ENCODE data around the gene RABGAP1L.
"Not testable (repeated sequence)": the region's sequence is repeated elsewhere in the genome, so short reads cannot be mapped to it uniquely, and the experiment has no call there.

Gene RABGAP1L

DNA sequence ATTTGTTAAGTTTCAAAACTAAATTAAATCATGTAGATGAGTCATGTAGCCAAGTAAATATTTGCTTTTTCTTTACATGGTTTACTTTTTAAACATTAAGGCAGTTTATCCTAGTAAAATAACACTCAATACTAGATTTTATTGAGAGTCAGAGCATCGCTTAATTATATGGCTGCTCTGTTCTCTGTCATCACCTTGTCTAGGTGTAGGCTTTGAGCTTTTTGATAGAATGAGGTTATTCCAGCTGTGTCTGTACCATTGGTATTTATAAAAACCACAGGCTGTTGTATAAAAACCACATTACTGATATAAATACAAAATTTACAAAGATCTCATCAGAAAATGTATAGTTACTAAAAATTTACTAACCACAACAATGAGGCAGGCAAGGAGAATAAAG, 245.9 kb downstream of the RABGAP1L start:
- Histone ChIP-seq H3K4me1 (ENCODE audit: control insufficient read depth, low read depth, low read length) (no peaks in the 10 kb centered on the region), H3K27me3 (ENCODE audit: control insufficient read depth, insufficient read depth, low read length) (no peaks in the 10 kb centered on the region), H3K27ac (ENCODE audit: low read length) (no peak overlapping the region), H3K9ac (ENCODE audit: low read length) (no peak overlapping the region), H3K36me3 (ENCODE audit: control insufficient read depth, low read depth, low read length) (no peaks in the 10 kb centered on the region), H3K4me3 (ENCODE audit: low read length) (no peak overlapping the region), H3K9me3 (ENCODE audit: control insufficient read depth, low read depth, low read length) (no peaks in the 10 kb centered on the region)

DNA sequence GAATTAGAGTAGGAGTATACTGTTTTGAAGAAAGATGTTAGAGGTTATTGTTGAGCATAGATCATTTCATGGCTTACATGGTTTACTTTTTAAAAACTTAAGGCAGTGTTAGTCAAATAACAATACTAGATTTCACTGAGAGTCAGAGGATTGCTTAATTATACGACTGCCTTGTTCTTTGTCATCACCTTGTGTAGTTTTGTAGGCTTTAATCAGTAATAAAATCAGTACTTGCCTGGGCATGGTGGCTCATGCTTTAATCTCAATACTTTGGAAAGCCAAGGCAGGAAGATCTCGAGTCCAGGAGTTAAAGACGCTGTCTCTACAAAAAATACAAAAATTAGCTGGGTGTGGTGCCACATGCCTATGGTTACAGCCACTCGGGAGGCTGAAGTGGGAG, 247.1 kb downstream of the RABGAP1L start:
- H3K36me3 ChIP-seq (ENCODE audit: control insufficient read depth, low read depth, low read length), result no peaks in the 10 kb centered on the region
- no peaks in the 10 kb centered on the region for H3K9me3 ChIP-seq (ENCODE audit: control insufficient read depth, low read depth, low read length)
- no peak overlapping the region for H3K27ac ChIP-seq (ENCODE audit: low read length)
- H3K4me1 ChIP-seq (ENCODE audit: control insufficient read depth, low read depth, low read length), result no peaks in the 10 kb centered on the region
- H3K27me3 ChIP-seq (ENCODE audit: control insufficient read depth, insufficient read depth, low read length), result no peaks in the 10 kb centered on the region
- no peak overlapping the region for H3K9ac ChIP-seq (ENCODE audit: low read length)
- no peak overlapping the region for H3K4me3 ChIP-seq (ENCODE audit: low read length)

DNA sequence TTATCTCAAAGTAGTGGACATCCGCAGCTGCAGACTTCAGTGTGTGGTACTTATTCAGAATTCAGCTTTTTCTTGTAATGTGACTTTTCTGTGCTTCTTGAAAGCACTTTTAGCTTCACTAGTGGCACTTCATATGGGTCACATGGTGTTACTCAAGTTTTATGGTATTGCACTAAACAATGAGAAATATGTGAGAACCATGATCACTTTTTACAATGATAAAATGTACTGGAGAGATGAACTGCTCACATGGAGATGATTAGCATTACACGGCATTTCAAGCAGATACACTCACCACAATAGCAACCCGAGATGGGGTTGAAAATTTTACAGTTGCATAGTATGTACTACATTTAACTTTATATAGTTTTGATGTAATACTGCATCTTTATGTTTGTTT, 248.3 kb downstream of the RABGAP1L start:
- Histone ChIP-seq H3K4me1 (ENCODE audit: control insufficient read depth, low read depth, low read length) (no peaks in the 10 kb centered on the region), H3K36me3 (ENCODE audit: control insufficient read depth, low read depth, low read length) (no peaks in the 10 kb centered on the region), H3K27me3 (ENCODE audit: control insufficient read depth, insufficient read depth, low read length) (no peaks in the 10 kb centered on the region), H3K27ac (ENCODE audit: low read length) (no peak overlapping the region), H3K4me3 (ENCODE audit: low read length) (no peak overlapping the region), H3K9ac (ENCODE audit: low read length) (no peak overlapping the region), H3K9me3 (ENCODE audit: control insufficient read depth, low read depth, low read length) (no peaks in the 10 kb centered on the region)

DNA sequence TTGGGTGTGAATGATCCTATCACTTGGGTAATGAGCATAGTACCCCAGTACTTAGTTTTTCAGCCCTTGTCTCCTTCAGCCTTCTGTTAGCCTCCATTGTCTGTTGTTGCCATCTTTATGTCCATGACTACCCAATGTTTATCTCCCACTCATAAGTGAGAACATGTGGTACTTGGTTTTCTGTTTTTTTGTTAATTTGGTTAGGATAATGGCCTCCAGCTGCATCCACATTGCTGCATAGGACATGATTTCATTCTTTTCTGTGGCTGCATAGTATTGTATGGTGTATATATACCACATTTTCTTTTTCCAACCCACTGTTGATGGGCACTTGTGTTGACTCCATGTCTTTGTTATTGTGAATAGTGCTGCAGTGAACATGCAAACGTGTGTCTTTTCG, 248.8 kb downstream of the RABGAP1L start:
- H3K9me3 ChIP-seq (ENCODE audit: control insufficient read depth, low read depth, low read length), result no peaks in the 10 kb centered on the region
- no peaks in the 10 kb centered on the region for H3K36me3 ChIP-seq (ENCODE audit: control insufficient read depth, low read depth, low read length)
- no peaks in the 10 kb centered on the region for H3K4me1 ChIP-seq (ENCODE audit: control insufficient read depth, low read depth, low read length)
- H3K27ac ChIP-seq (ENCODE audit: low read length), result no peak overlapping the region
- no peak overlapping the region for H3K9ac ChIP-seq (ENCODE audit: low read length)
- no peaks in the 10 kb centered on the region for H3K27me3 ChIP-seq (ENCODE audit: control insufficient read depth, insufficient read depth, low read length)
- no peak overlapping the region for H3K4me3 ChIP-seq (ENCODE audit: low read length)

DNA sequence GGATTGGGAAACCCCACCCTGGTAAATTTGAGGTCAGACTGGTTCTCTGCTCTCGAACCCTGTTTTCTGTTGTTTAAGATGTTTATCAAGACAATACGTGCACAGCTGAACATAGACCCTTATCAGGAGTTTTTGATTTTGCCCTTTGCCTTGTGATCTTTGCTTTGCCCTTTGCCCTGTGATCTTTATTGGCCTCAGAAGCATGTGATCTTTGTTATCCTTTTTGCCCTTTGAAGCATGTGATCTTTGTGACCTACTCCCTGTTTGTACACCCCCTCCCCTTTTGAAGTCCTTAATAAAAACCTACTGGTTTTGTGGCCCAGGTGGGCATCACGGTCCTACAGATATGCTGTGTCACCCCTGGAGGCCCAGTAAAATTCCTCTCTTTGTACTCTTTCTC, 250.5 kb downstream of the RABGAP1L start:
- not testable (repeated sequence) for H3K36me3 ChIP-seq (ENCODE audit: control insufficient read depth, low read depth, low read length); H3K9ac ChIP-seq (ENCODE audit: low read length); H3K9me3 ChIP-seq (ENCODE audit: control insufficient read depth, low read depth, low read length); H3K27ac ChIP-seq (ENCODE audit: low read length); H3K4me1 ChIP-seq (ENCODE audit: control insufficient read depth, low read depth, low read length); H3K27me3 ChIP-seq (ENCODE audit: control insufficient read depth, insufficient read depth, low read length); H3K4me3 ChIP-seq (ENCODE audit: low read length)

DNA sequence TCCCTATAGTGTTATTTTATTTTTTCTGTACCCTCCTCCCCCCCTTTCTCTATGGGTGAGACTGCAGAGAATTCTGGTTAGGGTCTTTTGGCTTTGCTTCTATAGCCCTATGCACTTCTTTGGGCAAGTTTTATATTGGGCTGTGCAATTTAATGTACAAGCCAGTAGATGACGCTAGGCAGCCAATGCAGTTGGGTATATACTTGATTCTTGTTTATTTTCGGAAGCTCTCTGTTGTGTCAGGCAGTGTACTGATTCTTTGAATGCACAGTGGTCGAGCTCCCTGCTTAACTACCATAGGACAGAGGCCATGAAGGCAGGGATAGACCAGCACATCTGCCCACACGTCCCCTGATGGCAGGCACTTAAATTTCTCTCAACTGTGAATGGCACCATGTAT, 254.3 kb downstream of the RABGAP1L start:
- H3K4me3 ChIP-seq (ENCODE audit: low read length), result no peak overlapping the region
- no peaks in the 10 kb centered on the region for H3K27me3 ChIP-seq (ENCODE audit: control insufficient read depth, insufficient read depth, low read length)
- H3K9me3 ChIP-seq (ENCODE audit: control insufficient read depth, low read depth, low read length), result no peaks in the 10 kb centered on the region
- H3K9ac ChIP-seq (ENCODE audit: low read length), result no peak overlapping the region
- H3K36me3 ChIP-seq (ENCODE audit: control insufficient read depth, low read depth, low read length), result no peaks in the 10 kb centered on the region
- H3K27ac ChIP-seq (ENCODE audit: low read length), result no peak overlapping the region
- H3K4me1 ChIP-seq (ENCODE audit: control insufficient read depth, low read depth, low read length), result no peaks in the 10 kb centered on the region

DNA sequence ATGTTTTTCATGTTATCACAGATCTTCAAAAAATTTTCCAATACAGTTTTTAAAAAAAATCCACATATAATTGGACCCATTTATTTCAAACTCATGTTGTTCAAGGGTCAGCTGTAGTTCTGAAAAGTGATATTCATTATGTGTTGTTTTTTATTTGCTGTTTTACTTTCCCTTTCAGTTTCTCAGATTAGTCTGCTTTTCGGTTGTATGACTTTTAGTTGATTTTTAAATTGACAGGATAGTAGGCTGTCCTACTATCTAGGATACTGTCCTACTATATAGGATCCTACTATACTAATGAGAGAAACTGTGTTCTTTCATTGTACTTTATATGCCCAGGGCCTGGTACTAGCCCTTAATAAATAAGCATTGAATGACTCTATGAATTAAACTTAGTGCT, 254.9 kb downstream of the RABGAP1L start:
- Histone ChIP-seq H3K9me3 (ENCODE audit: control insufficient read depth, low read depth, low read length) (no peaks in the 10 kb centered on the region), H3K9ac (ENCODE audit: low read length) (no peak overlapping the region), H3K4me1 (ENCODE audit: control insufficient read depth, low read depth, low read length) (no peaks in the 10 kb centered on the region), H3K27me3 (ENCODE audit: control insufficient read depth, insufficient read depth, low read length) (no peaks in the 10 kb centered on the region), H3K27ac (ENCODE audit: low read length) (no peak overlapping the region), H3K4me3 (ENCODE audit: low read length) (no peak overlapping the region), H3K36me3 (ENCODE audit: control insufficient read depth, low read depth, low read length) (no peaks in the 10 kb centered on the region)

DNA sequence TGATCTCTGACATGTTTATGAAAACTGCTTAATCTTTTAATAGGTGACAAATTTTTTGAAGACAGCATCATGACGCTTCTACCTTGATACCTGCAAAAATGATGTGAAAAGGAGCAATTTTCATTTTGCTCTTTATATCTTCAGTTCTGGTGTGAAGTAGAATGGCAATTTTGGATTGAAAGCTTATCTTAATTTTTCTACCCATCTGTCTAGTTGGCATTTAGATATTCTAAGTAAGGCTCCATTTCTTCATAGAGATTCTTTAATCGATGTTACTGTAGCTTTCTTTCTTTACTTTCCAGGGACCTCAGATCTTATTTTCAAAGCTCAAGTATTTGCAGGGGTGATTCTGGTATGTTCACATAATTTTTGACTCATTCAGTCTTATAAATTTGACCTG, 256.2 kb downstream of the RABGAP1L start:
- no peaks in the 10 kb centered on the region for H3K9me3 ChIP-seq (ENCODE audit: control insufficient read depth, low read depth, low read length)
- H3K4me1 ChIP-seq (ENCODE audit: control insufficient read depth, low read depth, low read length), result no peaks in the 10 kb centered on the region
- no peak overlapping the region for H3K9ac ChIP-seq (ENCODE audit: low read length)
- H3K27ac ChIP-seq (ENCODE audit: low read length), result no peak overlapping the region
- no peaks in the 10 kb centered on the region for H3K36me3 ChIP-seq (ENCODE audit: control insufficient read depth, low read depth, low read length)
- no peak overlapping the region for H3K4me3 ChIP-seq (ENCODE audit: low read length)
- no peaks in the 10 kb centered on the region for H3K27me3 ChIP-seq (ENCODE audit: control insufficient read depth, insufficient read depth, low read length)

DNA sequence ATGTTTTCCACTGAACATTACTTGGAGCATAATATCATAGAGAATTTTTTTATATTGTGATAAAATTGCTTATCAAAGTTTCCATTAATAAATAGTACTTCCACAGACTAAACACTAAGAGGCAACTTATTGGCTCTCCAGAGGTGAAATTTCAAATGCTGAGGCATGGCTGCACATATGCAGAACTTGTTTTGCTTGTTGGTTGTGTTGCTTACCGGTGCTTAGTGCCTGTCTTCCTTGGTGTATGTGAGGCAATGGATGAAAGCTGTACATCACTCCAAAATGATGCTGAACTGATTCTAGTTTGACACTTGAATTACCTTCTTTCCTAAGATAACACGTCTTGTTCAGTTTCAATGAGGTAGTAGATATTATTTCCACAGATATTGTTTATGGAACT, 258.6 kb downstream of the RABGAP1L start:
- Histone ChIP-seq H3K27ac (ENCODE audit: low read length) (no peak overlapping the region), H3K9me3 (ENCODE audit: control insufficient read depth, low read depth, low read length) (no peaks in the 10 kb centered on the region), H3K27me3 (ENCODE audit: control insufficient read depth, insufficient read depth, low read length) (no peaks in the 10 kb centered on the region), H3K36me3 (ENCODE audit: control insufficient read depth, low read depth, low read length) (no peaks in the 10 kb centered on the region), H3K4me3 (ENCODE audit: low read length) (no peak overlapping the region), H3K4me1 (ENCODE audit: control insufficient read depth, low read depth, low read length) (no peaks in the 10 kb centered on the region), H3K9ac (ENCODE audit: low read length) (no peak overlapping the region)

DNA sequence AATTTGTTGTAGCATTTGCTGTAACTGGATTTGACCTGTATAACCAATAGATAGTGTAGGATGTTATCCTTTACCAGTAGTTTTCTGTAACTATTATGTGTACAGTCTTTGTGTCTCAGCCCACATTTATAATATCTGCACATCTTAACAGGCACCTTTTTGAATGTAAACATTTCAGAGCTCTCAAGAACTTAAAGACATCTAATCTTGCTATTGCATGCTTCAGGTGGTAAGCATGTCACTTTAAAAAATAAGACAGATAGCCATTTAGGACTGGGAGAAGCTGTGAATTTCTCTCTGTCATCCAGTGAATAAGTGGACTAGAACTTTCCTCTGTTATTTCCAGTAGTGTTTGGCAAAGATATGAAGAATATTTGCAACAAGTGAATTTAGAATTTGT, 265.8 kb downstream of the RABGAP1L start:
- Histone ChIP-seq H3K27me3 (ENCODE audit: control insufficient read depth, insufficient read depth, low read length) (no peaks in the 10 kb centered on the region), H3K4me3 (ENCODE audit: low read length) (no peak overlapping the region), H3K4me1 (ENCODE audit: control insufficient read depth, low read depth, low read length) (no peaks in the 10 kb centered on the region)

DNA sequence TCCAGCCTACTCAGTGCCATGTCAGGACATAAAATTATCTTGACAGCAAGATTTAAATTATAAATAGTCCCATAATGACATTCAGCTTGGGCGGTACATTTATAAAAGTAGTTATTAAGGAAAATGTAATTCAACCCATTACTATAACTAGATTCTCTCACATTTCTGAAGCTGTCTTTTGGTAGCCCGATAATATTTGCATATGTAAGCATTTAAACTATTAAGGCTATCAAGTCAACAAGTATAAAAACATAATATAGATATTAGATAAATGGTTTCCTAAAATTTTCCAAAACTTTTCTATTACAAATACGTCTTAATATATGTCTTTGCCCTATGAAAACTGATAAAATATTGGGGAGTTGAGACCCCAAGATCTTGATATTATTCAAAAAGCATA, 266.8 kb downstream of the RABGAP1L start:
- H3K36me3 ChIP-seq (ENCODE audit: control insufficient read depth, low read depth, low read length), result no peaks in the 10 kb centered on the region

More for the DNA sequence above, 265.8 kb downstream of the RABGAP1L start:
- Histone ChIP-seq H3K36me3 (ENCODE audit: control insufficient read depth, low read depth, low read length) (no peaks in the 10 kb centered on the region), H3K27ac (ENCODE audit: low read length) (no peak overlapping the region), H3K9ac (ENCODE audit: low read length) (no peak overlapping the region), H3K9me3 (ENCODE audit: control insufficient read depth, low read depth, low read length) (no peaks in the 10 kb centered on the region)

DNA sequence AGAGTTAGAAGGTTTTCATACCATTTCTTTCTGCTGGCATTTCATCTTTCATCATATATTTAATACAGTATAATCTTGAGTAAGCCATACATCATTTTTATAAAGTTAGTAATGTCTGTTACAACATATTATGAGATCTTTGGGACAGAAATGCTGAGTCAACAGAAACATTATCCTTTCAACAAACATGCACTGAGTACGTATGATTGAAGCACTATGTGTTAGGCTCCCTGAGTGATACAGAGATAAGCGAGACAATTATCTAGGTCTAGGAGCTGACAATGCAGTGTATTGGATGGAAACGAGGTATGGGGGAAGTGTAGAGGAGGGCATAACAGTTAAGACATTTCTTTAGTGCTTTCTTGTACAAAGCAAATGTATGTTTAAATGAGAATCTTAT, 268.7 kb downstream of the RABGAP1L start:
- Histone ChIP-seq H3K27ac (ENCODE audit: low read length) (no peak overlapping the region), H3K36me3 (ENCODE audit: control insufficient read depth, low read depth, low read length) (no peaks in the 10 kb centered on the region), H3K9ac (ENCODE audit: low read length) (no peak overlapping the region), H3K4me3 (ENCODE audit: low read length) (no peak overlapping the region), H3K9me3 (ENCODE audit: control insufficient read depth, low read depth, low read length) (no peaks in the 10 kb centered on the region), H3K27me3 (ENCODE audit: control insufficient read depth, insufficient read depth, low read length) (no peaks in the 10 kb centered on the region), H3K4me1 (ENCODE audit: control insufficient read depth, low read depth, low read length) (no peaks in the 10 kb centered on the region)

More for the DNA sequence above, 266.8 kb downstream of the RABGAP1L start:
- Histone ChIP-seq H3K4me1 (ENCODE audit: control insufficient read depth, low read depth, low read length) (no peaks in the 10 kb centered on the region), H3K4me3 (ENCODE audit: low read length) (no peak overlapping the region), H3K27ac (ENCODE audit: low read length) (no peak overlapping the region), H3K9ac (ENCODE audit: low read length) (no peak overlapping the region), H3K9me3 (ENCODE audit: control insufficient read depth, low read depth, low read length) (no peaks in the 10 kb centered on the region), H3K27me3 (ENCODE audit: control insufficient read depth, insufficient read depth, low read length) (no peaks in the 10 kb centered on the region)

Measured in iPS-18a (cell line).